IMR-90 (cell line): Measurements from ENCODE around the gene LDHD. TPM values are rescaled to one million over a fixed set of nuclear protein-coding genes. Genes with fewer than 3 reads are reported as not detected.

Experiments used
- ATAC-seq: fragments of 200-7000 bp; cut with Tn5 transposase; 2 replicates; pipeline ENCODE4 v1.9.1; 2020; ENCODE audit warnings: low read depth, mild to moderate bottlenecking, moderate library complexity
- BruUV-seq: library from RNA; stranded (reverse); fragments of 400-500 nt; replicated peaks from 2 replicates; lab custom pipeline; 2021; lab: Mats Ljungman, UMichigan
- CTCF ChIA-PET: fragments of 300-600 bp; formaldehyde crosslinking; extraction: SDS; loops from one replicate; lab custom pipeline; 2021; ENCODE audit warnings: antibody characterized with exemption; lab: Yijun Ruan, JAX
- POLR2A ChIA-PET: fragments of 300-600 bp; sonication (Branson Sonifier 250); formaldehyde crosslinking; loops from one replicate; lab custom pipeline; 2022; ENCODE audit warnings: antibody characterized with exemption; ENCODE audit not compliant: unreplicated experiment; lab: Charles Lee
- DNase-seq: peaks from one replicate; pipeline ENCODE4 v3.0.0; 2013
- H2AFZ ChIP-seq: replicated peaks from 2 replicates; pipeline ENCODE3; 2013; ENCODE audit warnings: low read length, mild to moderate bottlenecking; ENCODE audit not compliant: poor library complexity
- H2AK5ac ChIP-seq: 2 replicates; pipeline ENCODE4 v1.6.1; 2013; ENCODE audit warnings: low read depth, low read length, inconsistent platforms
- H2AK9ac ChIP-seq: replicated peaks from 2 replicates; pipeline ENCODE3; 2013; ENCODE audit warnings: mild to moderate bottlenecking, low read depth, low read length, moderate library complexity; ENCODE audit not compliant: poor library complexity
- H2BK120ac ChIP-seq: 2 replicates; pipeline ENCODE4 v1.6.1; 2013; ENCODE audit warnings: low read depth, low read length, inconsistent platforms
- H2BK15ac ChIP-seq: 3 replicates; pipeline ENCODE4 v1.6.1; 2013; ENCODE audit warnings: low read depth, low read length, inconsistent platforms
- H2BK20ac ChIP-seq: 2 replicates; pipeline ENCODE4 v1.6.1; 2013; ENCODE audit warnings: low read depth, mild to moderate bottlenecking, inconsistent platforms, low read length, moderate library complexity
- H2BK5ac ChIP-seq: 2 replicates; pipeline ENCODE4 v1.6.1; 2013; ENCODE audit warnings: mild to moderate bottlenecking, low read depth, low read length, inconsistent platforms; ENCODE audit not compliant: poor library complexity, severe bottlenecking
- H3K14ac ChIP-seq: replicated peaks from 2 replicates; pipeline ENCODE4 v1.6.1; 2013; ENCODE audit warnings: low read depth, low read length, inconsistent platforms
- H3K18ac ChIP-seq: 2 replicates; pipeline ENCODE4 v1.6.1; 2013; ENCODE audit warnings: low read depth, low read length, control low read depth
- H3K23ac ChIP-seq: 2 replicates; pipeline ENCODE4 v1.6.1; 2013; ENCODE audit warnings: low read depth, low read length, inconsistent platforms
- H3K27ac ChIP-seq: 2 replicates; pipeline ENCODE4 v1.5.1; 2013; ENCODE audit warnings: mild to moderate bottlenecking, control low read depth, low read length; ENCODE audit not compliant: insufficient read depth
- H3K27me3 ChIP-seq: 2 replicates; pipeline ENCODE4 v1.6.1; 2013; ENCODE audit warnings: low read length; ENCODE audit not compliant: control insufficient read depth, insufficient read depth
- H3K36me3 ChIP-seq: 2 replicates; pipeline ENCODE4 v1.6.1; 2013; ENCODE audit warnings: low read length, mixed read lengths; ENCODE audit not compliant: control insufficient read depth, insufficient read depth
- H3K4ac ChIP-seq: 2 replicates; pipeline ENCODE4 v1.6.1; 2013; ENCODE audit warnings: low read depth, low read length, inconsistent platforms
- H3K4me1 ChIP-seq: 2 replicates; pipeline ENCODE4 v1.6.1; 2013; ENCODE audit warnings: low read length, mixed read lengths; ENCODE audit not compliant: control insufficient read depth, insufficient read depth
- H3K4me2 ChIP-seq: 2 replicates; pipeline ENCODE4 v1.6.1; 2013; ENCODE audit warnings: low read depth, mild to moderate bottlenecking, control low read depth, low read length, moderate library complexity
- H3K4me3 ChIP-seq: 2 replicates; pipeline ENCODE4 v1.5.1; 2013; ENCODE audit warnings: low read depth, mild to moderate bottlenecking, control low read depth, low read length, moderate library complexity; ENCODE audit not compliant: insufficient read depth
- H3K56ac ChIP-seq: 2 replicates; pipeline ENCODE4 v1.6.1; 2013; ENCODE audit warnings: low read length, inconsistent platforms; ENCODE audit not compliant: insufficient read depth; ENCODE audit errors: extremely low read depth
- H3K79me1 ChIP-seq, 2 experiments: 2 replicates each; pipeline ENCODE4 v1.6.1; 2013; ENCODE audit warnings: low read length in 2 of 2, inconsistent platforms in 1 of 2, low read depth in 1 of 2
- H3K9ac ChIP-seq: 2 replicates; pipeline ENCODE4 v1.6.1; 2013; ENCODE audit warnings: low read depth, low read length, control low read depth
- H3K9me1 ChIP-seq: 2 replicates; pipeline ENCODE4 v1.6.1; 2013; ENCODE audit warnings: low read length, inconsistent platforms; ENCODE audit not compliant: insufficient read depth
- H3K9me3 ChIP-seq: 2 replicates; pipeline ENCODE4 v1.6.1; 2013; ENCODE audit warnings: low read length; ENCODE audit not compliant: control insufficient read depth, insufficient read depth
- H4K20me1 ChIP-seq: 2 replicates; pipeline ENCODE4 v1.6.1; 2013; ENCODE audit warnings: low read length, inconsistent platforms; ENCODE audit not compliant: insufficient read depth
- H4K5ac ChIP-seq: 2 replicates; pipeline ENCODE4 v1.6.1; 2013; ENCODE audit warnings: mild to moderate bottlenecking, low read depth, low read length, control low read depth
- H4K8ac ChIP-seq, 2 experiments: 2 replicates each; pipeline ENCODE4 v1.6.1; 2013; ENCODE audit warnings: low read depth in 2 of 2, low read length in 2 of 2, control low read depth in 1 of 2, inconsistent platforms in 1 of 2
- H4K91ac ChIP-seq: 2 replicates; pipeline ENCODE4 v1.6.1; 2013; ENCODE audit warnings: low read depth, low read length, inconsistent platforms; ENCODE audit not compliant: insufficient read depth
- BHLHE40 ChIP-seq: fragments of 150-350 bp; IDR thresholded peaks from 2 replicates; pipeline ENCODE4 v1.6.1; 2016; ENCODE audit warnings: mild to moderate bottlenecking, low read depth, low read length
- CEBPB ChIP-seq: IDR thresholded peaks from 2 replicates; pipeline ENCODE4 v1.6.1; 2012; ENCODE audit warnings: low read depth, low read length, improper control_type of control experiment
- CHD1 ChIP-seq: IDR thresholded peaks from 2 replicates; pipeline ENCODE4 v1.6.1; 2012; ENCODE audit warnings: low read depth, low read length, improper control_type of control experiment
- FOS ChIP-seq: fragments of 150-350 bp; IDR thresholded peaks from 2 replicates; pipeline ENCODE4 v1.6.1; 2016; ENCODE audit warnings: low read depth, low read length
- MAFK ChIP-seq: IDR thresholded peaks from 2 replicates; pipeline ENCODE4 v1.6.1; 2012; ENCODE audit warnings: low read depth, low read length, improper control_type of control experiment
- MXI1 ChIP-seq: IDR thresholded peaks from 2 replicates; pipeline ENCODE4 v1.6.1; 2012; ENCODE audit warnings: low read depth, mild to moderate bottlenecking, low read length, moderate library complexity, borderline replicate concordance
- NFE2L2 ChIP-seq: fragments of 150-350 bp; IDR thresholded peaks from 2 replicates; pipeline ENCODE4 v1.6.1; 2016; ENCODE audit warnings: low read depth, mild to moderate bottlenecking, low read length
- POLR2A ChIP-seq: IDR thresholded peaks from 2 replicates; pipeline ENCODE4 v1.6.1; 2012; ENCODE audit warnings: mild to moderate bottlenecking, low read depth, low read length
- RCOR1 ChIP-seq: IDR thresholded peaks from 2 replicates; pipeline ENCODE4 v1.6.1; 2012; ENCODE audit warnings: mild to moderate bottlenecking, low read length, improper control_type of control experiment; ENCODE audit not compliant: insufficient replicate concordance
- SMC3 ChIP-seq: fragments of 150-350 bp; IDR thresholded peaks from 2 replicates; pipeline ENCODE4 v1.6.1; 2016; ENCODE audit warnings: low read depth, mild to moderate bottlenecking, antibody characterized with exemption, low read length, moderate library complexity
- WGBS, 2 experiments: methylation state at CpG; one replicate each; pipeline versions ENCODE4 v1.1.5 to v1.1.7; 2013; ENCODE audit warnings: missing lambda C conversion rate in 2 of 2; ENCODE audit not compliant: insufficient read length in 1 of 2; ENCODE audit errors: extremely low coverage in 2 of 2; 5-methylcytosine and 5-hydroxymethylcytosine counted together
- dilution Hi-C: fragments of 300-500 bp; cut with HindIII; formaldehyde crosslinking; loops from one replicate; pipeline ENCODE4 v1.14.3; 2018; ENCODE audit warnings: low sequenced_read_pairs; ENCODE audit not compliant: unreplicated experiment
- in situ Hi-C: fragments of 300-500 bp; cut with MboI; formaldehyde crosslinking; loops from 3 replicates; pipeline ENCODE4 v1.14.3; 2019; ENCODE audit warnings: low sequenced_read_pairs, inconsistent platforms, mixed read lengths
- intact Hi-C: fragments of 100-400 bp; cut with micrococcal nuclease; formaldehyde crosslinking; loops from 2 replicates; pipeline ENCODE4 v1.10.0; 2022
- polyA plus RNA-seq, 3 experiments: library from polyadenylated mRNA; depleted of rRNA; stranded (reverse); fragments of >200 nt; gene quantifications; 2 replicates each; pipeline ENCODE4 v1.2.3, GENCODE V29; 2012; ENCODE audit warnings: low replicate concordance in 1 of 3
- total RNA-seq: library from RNA; depleted of rRNA; stranded (reverse); fragments of >200 nt; gene quantifications from 2 replicates; pipeline ENCODE4 v1.2.3, GENCODE V29; 2012
- TF ChIP-seq, protein P1 (sequence below): fragments of 150-350 bp; IDR thresholded peaks from 2 replicates; pipeline ENCODE4 v1.6.1; 2017; ENCODE audit warnings: mild to moderate bottlenecking, antibody characterized with exemption, low read length, low read depth
- TF ChIP-seq, protein P2 (sequence below): fragments of 150-350 bp; IDR thresholded peaks from 2 replicates; pipeline ENCODE4 v1.6.1; 2016; ENCODE audit warnings: low read depth, mild to moderate bottlenecking, low read length, moderate library complexity, borderline replicate concordance

LDHD gene
- total and polyA plus RNA-seq, 2 of the 4 experiments (the other 2 are of a cell fraction), result under 0.01 to 0.26 TPM

DNA sequence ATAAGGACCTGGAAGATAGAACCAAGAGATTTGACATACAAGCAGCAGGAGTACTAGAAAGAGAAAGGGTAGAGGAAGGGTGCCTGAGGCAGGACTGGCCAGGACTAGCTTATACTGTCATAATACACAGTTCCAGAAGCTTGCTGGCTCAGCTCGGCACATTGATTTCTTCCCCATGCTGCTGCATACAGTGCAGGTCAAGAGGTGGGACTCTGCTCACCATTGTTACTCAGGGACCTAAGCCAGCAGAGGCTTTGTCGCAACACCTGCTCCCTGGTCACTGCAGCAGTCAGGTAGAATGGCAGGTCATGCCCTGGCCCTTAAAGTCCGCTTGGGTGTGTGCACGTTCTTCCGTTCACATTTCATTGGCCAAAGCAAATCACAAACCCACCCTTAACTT is 32.8 kb downstream of the LDHD start:
- dilution Hi-C loops (no loop called here), intact Hi-C loops (no loop called here), in situ Hi-C loops (no loop called here)
- H3K18ac ChIP-seq, result no peak overlapping the region
- no peak overlapping the region for H3K4ac ChIP-seq
- peaks cover 31% of the 10 kb centered on the region for H4K20me1 ChIP-seq
- H3K9me3 ChIP-seq, result no peaks in the 10 kb centered on the region
- no peak overlapping the region for H3K14ac ChIP-seq
- no peak overlapping the region for H3K4me2 ChIP-seq
- no peak overlapping the region for H2BK15ac ChIP-seq
- peaks cover 33% of the 10 kb centered on the region for H3K4me1 ChIP-seq
- H3K27me3 ChIP-seq, result no peaks in the 10 kb centered on the region
- H4K8ac ChIP-seq, result no peak overlapping the region
- no peak overlapping the region for H2BK20ac ChIP-seq
- H3K56ac ChIP-seq, result no peak overlapping the region
- peaks cover 48 to 87% of the 10 kb centered on the region in 2 experiments for H3K79me1 ChIP-seq
- H3K4me3 ChIP-seq, result no peak overlapping the region
- TF ChIP-seq RCOR1 (no peak), MXI1 (no peak), FOS (no peak), NFE2L2 (no peak), BHLHE40 (no peak), POLR2A (no peak), MAFK (no peak), CHD1 (no peak), CEBPB (no peak), SMC3 (no peak)
- TF ChIP-seq, protein P1, sequence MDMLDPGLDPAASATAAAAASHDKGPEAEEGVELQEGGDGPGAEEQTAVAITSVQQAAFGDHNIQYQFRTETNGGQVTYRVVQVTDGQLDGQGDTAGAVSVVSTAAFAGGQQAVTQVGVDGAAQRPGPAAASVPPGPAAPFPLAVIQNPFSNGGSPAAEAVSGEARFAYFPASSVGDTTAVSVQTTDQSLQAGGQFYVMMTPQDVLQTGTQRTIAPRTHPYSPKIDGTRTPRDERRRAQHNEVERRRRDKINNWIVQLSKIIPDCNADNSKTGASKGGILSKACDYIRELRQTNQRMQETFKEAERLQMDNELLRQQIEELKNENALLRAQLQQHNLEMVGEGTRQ, result no peak
- TF ChIP-seq, protein P2, sequence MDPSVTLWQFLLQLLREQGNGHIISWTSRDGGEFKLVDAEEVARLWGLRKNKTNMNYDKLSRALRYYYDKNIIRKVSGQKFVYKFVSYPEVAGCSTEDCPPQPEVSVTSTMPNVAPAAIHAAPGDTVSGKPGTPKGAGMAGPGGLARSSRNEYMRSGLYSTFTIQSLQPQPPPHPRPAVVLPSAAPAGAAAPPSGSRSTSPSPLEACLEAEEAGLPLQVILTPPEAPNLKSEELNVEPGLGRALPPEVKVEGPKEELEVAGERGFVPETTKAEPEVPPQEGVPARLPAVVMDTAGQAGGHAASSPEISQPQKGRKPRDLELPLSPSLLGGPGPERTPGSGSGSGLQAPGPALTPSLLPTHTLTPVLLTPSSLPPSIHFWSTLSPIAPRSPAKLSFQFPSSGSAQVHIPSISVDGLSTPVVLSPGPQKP, result no peak
- H3K27ac ChIP-seq, result no peak overlapping the region
- no peak overlapping the region for H2AK9ac ChIP-seq
- no peak overlapping the region for H3K23ac ChIP-seq
- no peak overlapping the region; the same call in 1 of the 2 replicates for H2AK5ac ChIP-seq
- H3K36me3 ChIP-seq, result peaks cover 2% of the 10 kb centered on the region; the same call in 1 of the 2 replicates
- WGBS, 2 experiments, result 93% methylated on average over 2 of the region's 5 CpGs; no CpG with 5 or more reads in 1 of the 2 experiments
- ATAC-seq (no peak), DNase-seq (no peak)
- ChIA-PET CTCF (no interaction called here), POLR2A (no interaction called here)
- no peak overlapping the region for H4K5ac ChIP-seq
- peaks cover 43% of the 10 kb centered on the region for H3K9me1 ChIP-seq
- H4K91ac ChIP-seq, result no peak overlapping the region
- H2BK120ac ChIP-seq, result no peak overlapping the region
- no peak overlapping the region for H2BK5ac ChIP-seq
- H2AFZ ChIP-seq, result no peak overlapping the region
- no peak overlapping the region for H3K9ac ChIP-seq
- BruUV-seq, result no TSS peak
